ENCODE results near the gene TFIP11.

TFIP11 gene

DNA sequence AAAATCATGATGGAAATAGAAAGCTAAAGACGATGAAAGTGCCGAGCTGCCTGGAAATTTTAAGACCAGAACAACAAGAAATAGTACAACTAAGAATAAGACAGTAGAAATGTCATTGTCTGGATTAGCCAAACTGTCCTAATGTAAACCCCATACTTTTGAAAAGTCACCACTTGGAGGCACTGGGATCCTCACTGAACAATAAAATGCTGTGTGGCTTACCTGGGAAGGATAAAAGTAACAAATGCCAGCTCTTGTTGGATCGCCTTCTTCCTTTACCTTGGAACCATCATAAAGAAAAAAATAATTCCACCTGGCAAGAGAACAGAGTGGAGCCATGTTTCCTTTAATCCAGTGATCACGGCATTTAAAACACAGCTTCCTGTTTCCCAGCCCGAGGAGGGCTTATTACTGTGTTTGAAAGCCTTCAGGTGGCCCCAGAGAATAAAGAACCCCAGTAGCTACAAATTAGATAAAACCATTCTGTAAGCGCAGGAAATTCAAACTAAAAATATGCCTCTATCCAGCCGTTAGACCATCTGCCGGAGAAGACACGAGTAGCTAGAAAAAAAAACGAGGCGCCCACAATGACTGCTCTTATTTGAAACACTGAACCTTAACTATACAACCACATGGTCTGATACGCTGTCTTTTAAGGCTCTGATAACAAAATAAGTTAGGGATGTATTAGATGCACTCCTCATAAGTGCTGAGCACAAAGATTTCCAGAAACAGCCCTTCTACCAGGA lies 33.1 kb downstream of the TFIP11 start:
- DNase-seq (ENCODE audit: low read depth): no peak

DNA sequence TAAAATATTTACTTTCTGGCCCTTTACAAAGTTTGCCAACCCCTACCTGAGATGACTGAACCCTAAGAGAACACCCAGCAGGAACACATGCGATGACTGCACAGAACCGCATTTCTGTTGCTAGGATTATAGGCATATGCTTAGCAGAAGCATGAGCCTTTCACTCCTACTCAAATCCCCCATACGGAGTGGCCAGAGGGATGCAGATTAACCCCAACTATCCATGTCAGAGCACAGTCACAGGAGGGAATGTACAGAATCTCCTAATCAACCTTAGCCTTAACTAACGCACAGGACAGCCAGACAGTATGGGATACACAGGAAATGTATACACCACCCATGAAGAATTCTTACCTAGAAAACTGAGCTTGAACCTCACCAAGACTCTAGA lies 34.9 kb downstream of the TFIP11 start:
- DNase-seq (ENCODE audit: low read depth): no peak

DNA sequence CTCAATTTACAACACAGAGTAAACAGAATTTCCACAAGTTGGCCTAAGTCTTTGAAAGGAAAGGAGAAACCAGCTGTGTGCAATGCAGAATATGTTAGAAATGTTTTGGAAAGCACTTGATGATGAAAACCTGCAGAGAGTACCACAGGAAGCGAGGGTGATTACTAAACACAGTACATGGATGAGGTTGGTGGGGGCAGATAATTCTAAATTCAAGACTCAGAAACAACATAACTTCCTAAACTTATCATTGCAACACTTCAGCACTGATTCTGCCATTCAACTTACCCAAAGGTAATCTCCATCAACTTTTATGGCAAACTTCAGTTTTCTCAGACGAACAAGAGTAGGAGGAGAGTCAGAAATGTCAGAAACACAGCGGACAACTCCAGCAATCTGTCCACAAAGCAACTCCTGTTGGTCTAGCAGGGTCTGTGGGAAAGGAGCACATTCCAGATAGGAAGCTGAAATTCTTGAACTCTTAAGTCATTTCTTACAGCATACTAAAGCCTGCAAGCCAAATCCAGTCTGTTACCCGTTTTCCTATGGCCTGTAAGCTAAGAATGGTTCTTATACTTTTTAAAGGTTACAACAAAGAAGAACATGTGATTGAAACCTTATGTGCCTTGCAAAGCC lies 35.5 kb downstream of the TFIP11 start:
- no peak for DNase-seq (ENCODE audit: low read depth)

DNA sequence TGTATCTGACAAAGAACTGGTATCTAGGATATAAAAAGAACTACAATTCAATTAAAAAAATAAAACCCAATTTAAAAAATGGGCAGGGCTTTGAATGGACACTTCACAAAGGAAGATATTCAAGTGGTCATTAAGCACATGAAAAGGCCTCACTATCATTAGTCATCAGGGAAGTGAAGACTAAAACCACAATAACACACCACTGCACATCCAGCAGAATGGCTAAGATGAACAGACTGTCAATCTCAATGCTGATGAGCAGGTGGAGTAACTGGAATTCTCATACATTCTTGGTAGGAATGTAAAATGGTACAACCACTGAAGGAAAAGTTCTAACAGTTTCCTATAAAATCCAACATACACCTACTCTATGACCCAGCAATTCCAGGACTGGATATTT lies 37.6 kb downstream of the TFIP11 start:
- no peak for DNase-seq (ENCODE audit: low read depth)

DNA sequence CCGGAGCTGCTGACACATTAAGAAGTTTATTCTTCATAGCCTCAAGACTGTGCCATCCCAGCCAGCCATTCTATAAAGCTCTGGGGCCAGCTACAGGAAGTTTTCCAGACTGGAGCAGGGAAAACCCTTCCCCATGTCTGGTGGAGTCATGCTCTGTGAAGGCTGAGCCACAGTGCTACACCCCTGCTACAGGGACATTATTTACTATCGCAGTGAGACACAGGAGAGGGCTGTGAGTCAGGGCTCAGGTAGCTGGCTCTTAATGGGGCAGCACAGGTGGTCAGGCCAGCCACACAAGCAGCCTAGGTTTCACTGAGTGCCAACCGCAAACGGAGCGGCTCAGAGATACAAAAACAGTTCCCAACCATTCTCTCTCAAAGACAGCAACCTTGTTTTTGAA lies 40.8 kb downstream of the TFIP11 start:
- no peak for DNase-seq (ENCODE audit: low read depth)

DNA sequence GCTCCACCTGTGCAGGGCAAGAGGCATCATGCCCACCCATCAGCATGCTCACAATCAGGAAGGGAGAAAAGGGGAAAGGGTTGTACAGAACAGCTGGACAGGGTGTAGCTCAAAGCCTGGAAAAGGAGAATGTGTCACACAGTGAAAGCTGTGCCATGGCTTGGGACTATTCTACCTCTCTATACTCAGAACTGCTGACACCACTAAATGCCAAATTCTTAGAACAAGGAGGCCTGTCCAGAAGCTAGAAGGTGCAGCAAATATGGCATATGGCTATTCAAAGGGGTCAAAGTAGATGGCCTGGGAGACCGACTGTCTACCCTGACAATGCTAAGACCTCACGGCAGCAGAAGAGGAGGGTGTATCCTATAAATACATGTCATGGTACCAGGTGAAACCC lies 41.5 kb downstream of the TFIP11 start:
- DNase-seq (ENCODE audit: low read depth): no peak

DNA sequence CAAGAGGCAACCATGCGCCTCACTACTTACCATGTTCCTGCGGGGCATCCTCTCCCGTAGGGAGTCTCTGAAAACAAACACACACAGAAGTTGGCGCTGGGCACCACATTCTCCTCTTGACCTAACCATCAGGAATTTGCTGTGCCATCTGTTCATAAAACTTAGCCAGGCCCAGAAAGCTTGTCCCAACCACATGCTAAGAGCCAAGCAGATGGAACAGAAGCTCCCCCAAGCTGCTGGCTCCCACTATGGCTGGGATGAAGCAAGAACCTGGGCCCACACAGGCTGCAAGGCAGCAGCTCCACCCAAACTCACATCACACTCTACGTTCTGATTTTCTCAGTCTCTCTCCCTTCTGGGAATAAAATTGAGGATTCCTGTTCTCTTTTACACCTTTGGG lies 46.1 kb downstream of the TFIP11 start:
- DNase-seq (ENCODE audit: low read depth): no peak

DNA sequence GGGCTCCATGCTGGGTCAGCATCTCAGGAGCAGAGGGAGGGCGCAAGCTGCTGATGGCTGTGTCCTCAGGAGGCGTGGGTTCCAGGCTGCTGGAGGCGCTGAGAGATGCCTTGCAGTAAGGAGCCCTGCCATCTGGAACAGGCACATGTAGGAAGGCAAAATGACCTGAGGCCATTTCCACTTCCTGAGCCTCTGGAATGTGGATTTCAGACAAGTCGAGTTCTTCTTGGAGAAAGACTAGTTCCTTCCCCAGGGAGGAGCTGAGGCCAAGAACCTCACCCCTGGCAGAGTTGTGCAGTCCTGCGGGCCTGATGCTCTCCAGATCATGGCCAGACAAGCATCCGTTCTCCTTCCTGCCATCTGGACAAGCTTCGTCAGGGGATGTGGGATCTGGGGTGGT lies 48.0 kb downstream of the TFIP11 start:
- DNase-seq (ENCODE audit: low read depth): no peak

DNA sequence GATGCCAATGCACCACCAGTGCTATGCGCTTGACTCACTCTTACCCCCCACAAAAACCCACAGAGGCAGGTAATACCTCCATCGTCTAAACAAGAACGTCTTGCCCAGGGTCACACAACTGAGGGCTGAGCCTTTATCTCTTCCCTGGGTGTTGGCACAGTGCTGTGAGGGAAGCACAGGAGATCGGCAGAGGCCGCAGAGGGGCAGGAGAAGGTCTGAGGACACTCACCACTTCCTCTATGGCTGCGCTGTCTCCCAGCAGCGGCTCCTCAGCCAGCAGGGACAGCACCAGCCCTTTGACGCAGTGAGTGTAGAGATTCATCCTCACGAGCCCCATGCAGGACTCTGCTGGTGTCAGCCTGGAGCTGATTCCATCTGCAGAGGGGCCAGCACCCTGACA lies 48.6 kb downstream of the TFIP11 start:
- no peak for DNase-seq (ENCODE audit: low read depth)

DNA sequence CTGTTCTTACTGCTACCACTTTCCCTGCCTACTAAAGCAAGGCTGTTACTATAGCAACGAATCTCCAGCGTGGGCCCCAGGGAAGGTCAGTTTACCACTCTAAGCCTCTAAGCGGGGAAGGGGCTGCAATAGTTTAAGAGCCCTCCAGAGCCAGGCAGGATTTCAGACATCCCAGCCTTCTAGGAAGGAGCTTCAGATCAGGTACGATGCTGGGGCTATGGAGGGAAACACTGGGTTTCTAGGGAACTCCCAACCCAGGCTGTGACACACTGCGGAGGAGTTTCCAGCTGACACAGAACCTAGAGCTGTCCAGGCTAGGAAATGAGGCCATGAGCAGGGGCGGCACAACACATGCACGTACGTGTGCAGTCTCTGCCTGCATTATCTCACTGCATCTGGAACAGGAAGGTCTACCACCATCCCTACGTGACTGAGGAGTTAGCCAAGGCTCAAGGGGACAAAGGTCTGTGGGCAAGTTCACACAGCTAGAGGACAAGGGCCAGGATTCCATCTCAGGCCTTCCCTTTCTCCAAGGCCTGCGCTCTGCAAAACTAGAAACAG lies 49.1 kb downstream of the TFIP11 start:
- no peak for DNase-seq (ENCODE audit: low read depth)

DNA sequence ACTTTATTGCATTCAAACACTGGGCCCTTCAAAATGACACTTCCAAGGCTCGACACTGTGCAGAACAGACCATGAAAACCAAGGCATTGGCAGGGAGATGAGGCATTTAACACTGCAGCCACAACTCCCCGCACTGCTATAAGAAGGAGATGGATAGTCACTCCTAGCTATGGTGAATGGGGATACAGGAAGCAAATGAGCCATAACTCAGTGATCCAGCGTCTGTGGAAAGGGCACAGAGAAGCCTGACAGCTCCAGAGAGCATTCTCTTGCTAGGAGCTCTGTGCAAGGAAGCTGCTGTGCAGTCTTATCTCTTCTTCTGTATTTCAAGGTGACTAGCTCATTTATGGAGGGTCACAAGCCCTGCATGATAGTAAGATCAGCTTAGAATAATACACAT lies 49.6 kb downstream of the TFIP11 start:
- DNase-seq (ENCODE audit: low read depth): no peak

DNA sequence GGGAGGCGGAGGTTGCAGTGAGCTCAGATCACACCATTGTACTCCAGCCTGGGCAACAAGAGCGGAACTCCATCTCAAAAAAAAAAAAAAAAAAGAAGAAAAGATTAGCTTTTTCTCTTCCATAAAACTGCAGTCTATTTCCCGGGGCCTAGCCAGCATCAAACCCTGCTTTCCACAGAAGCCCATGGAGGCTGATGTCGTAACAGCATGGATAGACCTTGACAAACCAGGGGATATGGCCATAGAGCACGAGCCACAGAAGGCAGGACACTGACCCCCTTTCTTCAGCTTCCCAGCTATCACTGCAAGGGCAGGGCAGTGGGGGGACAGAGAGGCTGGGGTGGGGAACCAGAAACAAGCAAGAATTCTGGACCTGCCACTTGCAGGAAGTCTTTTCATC lies 50.2 kb downstream of the TFIP11 start:
- no peak for DNase-seq (ENCODE audit: low read depth)

DNA sequence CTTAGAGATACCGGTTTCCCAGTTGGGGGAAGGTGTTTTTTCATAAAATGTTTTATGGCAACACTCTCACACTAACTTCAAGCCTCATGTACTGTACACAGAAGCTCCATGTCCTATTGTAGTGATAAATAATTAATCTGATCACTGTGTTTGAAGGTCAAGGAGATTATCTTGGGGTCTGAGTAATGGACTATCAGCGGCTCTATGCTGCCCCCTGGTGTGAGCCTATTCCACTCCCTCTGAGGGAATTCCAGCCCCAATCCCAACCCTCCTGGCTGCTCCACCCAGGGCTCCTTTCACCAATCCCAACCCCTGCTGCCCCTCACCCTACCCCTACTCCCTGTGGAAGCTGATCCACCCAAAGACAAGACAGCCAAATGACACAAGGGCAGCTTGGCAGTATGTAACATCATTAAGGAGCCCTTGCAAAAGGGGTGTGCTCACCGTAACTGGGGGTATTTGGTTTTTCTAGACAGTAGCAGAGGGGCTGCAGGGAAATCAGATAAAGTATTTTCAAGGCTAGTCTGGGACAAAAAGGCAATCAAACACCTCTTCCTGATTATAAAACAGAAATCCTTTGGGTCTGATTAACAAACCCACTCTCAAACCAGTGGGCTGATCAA lies 51.0 kb downstream of the TFIP11 start:
- DNase-seq (ENCODE audit: low read depth): no peak

DNA sequence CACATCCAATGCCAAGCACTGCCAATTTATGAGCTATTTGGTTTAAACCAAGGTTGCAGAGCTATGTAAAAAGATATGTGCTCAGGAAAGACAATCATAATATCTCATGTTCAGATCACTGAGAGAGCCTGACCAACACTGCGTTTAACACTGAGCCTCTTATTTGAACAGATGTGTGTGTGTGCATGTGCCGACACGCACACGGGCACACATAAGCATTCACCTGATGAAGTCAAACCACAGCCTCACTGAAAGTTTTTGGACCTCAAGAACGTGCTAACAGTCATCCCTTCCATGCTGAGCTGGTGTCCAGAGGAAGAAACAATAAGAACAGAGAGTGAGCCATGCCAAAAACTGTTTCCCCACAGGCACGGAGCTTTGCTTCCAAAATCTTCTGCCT lies 52.1 kb downstream of the TFIP11 start:
- DNase-seq (ENCODE audit: low read depth): no peak

DNA sequence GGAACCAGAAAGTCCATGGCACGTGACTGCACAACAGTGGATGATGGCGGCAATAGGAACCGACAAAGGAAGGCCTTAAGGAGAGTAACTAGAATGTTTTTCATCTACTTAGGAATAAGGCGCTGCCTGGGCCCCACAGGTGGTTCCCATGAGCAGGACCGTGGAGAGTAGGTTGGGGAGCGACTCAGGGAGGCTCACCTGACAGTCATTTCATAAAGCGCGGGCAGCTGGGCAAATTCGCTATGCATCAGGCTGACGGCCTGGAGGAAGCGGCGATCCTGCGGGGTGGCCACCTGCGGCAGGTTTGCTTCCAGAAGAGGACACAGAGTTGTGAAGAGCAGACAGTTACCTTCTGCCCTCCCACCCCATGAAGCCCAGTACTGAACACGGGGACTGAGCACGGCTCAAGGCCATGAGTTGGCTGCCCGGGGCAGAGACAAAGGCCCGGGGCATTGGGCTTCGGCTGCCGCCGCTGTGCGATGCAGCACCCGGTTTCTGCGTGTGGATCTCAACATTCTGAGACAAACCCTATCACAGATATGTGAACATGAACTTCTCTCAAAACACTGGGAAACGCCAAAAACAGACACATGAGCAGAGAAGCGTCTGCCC lies 54.5 kb downstream of the TFIP11 start:
- no peak for DNase-seq (ENCODE audit: low read depth)

DNA sequence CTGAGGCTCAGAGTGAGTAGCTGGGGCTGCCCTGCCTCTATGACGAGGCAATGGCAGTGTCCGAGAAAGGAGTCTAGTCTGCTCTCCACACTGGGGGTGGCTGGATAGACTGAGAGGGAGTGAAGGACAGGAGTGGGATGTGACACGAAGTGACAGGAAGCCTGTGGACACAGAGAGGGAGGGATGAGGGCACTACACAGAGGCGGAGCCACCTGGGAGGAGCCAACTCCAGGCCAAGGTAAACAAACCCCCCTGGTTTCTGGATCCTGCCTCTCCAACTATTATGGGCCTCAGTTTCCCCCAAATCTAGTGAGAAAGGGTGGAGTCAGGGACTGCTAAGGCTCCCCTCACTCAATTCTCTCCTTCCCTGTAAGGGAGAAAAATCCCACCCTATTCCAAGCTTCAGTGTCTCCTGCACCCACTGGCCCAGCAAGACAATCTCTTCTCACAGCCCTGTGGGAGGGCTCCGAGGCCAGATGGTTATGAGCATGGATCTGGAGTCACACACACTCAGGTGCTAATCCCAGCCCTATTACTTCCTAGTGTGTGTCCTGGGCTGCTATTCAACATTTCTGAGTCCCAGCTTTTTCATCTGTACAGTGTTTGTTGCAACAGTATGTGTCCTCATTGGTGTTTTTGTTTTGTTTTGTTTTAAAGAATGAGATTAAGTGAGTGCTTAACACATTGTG lies 58.3 kb downstream of the TFIP11 start:
- no peak for DNase-seq (ENCODE audit: low read depth)

DNA sequence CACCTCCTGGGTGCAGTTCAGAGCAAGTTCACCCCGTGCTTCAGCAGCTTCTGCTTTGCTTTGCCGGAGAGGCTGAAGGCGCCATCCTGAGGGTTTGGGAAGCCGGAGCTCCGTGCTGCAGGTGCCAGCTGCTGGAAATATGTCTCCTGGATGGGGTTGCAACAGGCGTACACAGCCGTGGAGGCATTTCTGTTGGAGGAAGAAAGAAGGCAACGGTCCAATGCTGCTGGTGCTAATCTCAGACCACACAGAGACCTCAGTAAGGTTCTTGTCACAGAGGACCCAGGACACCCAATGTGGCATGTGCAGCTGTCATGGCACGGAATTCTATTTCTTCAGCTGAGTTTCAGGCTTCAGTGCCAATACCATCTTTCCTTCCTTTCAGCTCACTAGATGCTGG lies 59.1 kb downstream of the TFIP11 start:
- DNase-seq (ENCODE audit: low read depth): no peak

DNA sequence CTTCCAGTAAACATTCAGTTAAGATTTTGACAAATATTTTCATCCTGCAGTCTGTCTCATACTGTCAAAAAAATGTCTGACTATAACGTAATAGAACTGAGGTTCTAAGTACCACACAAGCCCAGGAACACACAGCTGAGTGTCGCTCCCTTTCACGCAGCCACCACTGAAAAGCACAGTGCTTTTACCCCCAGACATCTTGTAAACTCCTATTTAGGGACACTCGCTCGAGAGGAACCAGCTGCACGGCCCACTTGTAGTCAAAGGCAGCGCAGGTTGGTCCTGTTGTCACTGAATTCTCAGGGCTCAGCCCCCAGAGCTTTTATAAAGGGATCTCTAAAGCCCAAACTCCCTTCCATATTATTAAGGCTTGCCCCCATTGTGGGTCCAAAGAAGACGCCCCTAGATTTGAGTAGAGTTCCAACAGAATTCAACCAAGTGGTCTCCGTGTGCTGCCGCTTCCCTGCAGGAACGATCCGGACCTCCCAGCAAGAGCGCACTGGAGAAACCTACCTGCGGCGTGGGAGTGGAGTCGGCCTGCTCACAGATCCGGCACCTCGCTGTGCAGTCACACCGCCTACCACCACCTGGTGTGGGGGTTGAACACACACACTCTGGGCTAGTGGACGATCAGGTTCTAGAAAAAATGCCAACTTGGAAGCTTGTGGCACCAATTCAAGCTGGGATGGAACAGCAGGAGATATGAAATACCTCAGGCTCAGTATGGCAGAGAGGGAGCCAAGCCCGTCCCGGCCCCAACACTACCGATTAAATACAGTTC lies 59.8 kb downstream of the TFIP11 start:
- no peak for DNase-seq (ENCODE audit: low read depth)

DNA sequence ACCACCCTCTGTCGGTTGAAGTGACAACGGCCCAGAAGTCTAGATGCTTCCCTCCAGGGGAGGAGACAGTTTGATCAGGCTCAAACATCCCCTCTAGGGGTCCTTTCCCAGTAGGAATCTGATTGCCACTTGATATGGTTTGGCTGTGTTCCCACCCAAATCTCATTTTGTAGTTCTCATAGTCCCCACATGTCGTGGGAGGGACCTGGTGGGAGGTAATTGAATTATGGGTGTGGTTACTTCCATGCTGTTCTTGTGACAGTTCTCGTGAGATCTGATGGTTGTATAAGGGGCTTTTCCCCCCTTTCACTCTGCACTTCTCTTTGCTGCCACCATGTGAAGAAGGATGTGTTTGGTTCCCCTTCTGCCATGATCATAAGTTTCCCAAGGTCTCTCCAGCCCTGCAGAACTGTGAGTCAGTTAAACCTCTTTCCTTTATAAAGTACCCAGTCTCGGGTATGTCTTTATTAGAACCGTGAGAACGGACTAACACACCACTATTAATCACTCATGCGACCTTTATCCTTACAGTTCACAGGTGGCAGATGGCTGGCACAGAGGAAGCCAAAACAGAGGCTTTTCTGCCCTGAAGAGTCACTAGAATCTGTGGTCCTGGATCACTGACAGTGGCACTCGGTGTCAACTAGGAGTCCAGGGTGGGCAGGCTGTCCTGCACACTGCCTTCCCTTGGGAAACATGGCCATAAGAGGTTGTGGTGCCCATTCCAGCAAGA lies 61.7 kb downstream of the TFIP11 start:
- no peak for DNase-seq (ENCODE audit: low read depth)

DNA sequence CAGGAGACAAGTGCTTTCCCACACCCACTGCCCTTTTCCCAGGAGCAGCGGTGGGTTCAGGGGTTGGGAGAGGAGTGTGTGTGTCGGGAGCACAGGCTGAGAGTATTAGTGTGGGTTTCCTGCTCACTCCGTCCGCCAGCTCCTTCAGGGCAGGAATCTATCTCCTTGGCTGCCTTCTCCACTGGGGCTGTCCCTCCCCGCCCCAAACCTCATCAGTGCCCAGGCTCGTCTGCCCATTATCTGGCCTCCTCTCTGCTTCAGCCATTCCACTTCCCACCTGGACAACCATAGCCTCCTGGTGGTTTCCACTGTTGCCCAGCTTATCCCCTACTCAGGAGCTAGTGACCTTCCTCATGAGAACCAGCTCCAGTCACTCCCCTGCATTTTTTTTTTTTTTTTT lies 63.3 kb downstream of the TFIP11 start:
- no peak for DNase-seq (ENCODE audit: low read depth)

DNA sequence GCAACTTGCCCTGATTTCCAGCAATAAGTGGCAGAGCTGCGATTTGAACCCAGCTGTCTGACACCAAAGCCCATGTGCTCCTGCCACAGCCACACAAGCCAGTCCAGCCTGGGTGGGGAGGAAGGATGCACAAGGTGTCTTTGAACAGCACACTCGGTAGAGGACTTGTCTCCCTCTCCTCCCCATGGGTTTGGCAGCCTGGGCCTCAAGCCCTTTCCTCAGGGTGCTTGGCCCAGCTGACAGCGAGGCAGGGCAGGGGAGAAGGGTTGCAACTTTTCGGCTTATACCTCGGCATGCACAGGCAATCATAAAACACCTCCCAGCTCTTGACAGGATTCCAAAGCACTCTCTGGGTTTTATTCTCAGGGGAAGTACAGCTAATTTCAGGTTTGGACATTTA lies 63.9 kb downstream of the TFIP11 start:
- no peak for DNase-seq (ENCODE audit: low read depth)

Data from stimulated activated CD8-positive, alpha-beta memory T cell treated with anti-CD3 and anti-CD28 coated beads, Interleukin-4, amount 100 ng/mL, for 24 hours (primary cell).